HepG2 (cell line): ENCODE data around the gene MFAP2. TPM values are rescaled to one million over a fixed set of nuclear protein-coding genes. Genes with fewer than 3 reads are reported as not detected.

ENCODE experiments used
- ATAC-seq: fragments of 200-7000 bp; cut with Tn5 transposase; 3 replicates; pipeline ENCODE4 v1.9.1; 2020; ENCODE audit warnings: mild to moderate bottlenecking, moderate library complexity
- BruUV-seq: library from RNA; stranded (reverse); fragments of 400-500 nt; replicated peaks from 2 replicates; lab custom pipeline; 2021; lab: Mats Ljungman, UMichigan
- CTCF ChIA-PET: fragments of 300-600 bp; formaldehyde crosslinking; extraction: SDS; loops from one replicate; lab custom pipeline; 2021; ENCODE audit warnings: low total read pairs, inconsistent platforms, low intra/inter-chr PET ratio; lab: Yijun Ruan, JAX
- POLR2A ChIA-PET: fragments of 350-600 bp; sonication (Branson Sonifier 250); formaldehyde crosslinking; loops from one replicate; lab custom pipeline; 2020; ENCODE audit warnings: antibody characterized with exemption, inconsistent platforms; lab: Yijun Ruan, JAX
- DNase-seq: peaks from one replicate; pipeline ENCODE4 v3.0.0-alpha.2; 2015; ENCODE audit warnings: low spot score
- FAIRE-seq: peaks from 3 replicates; lab custom pipeline; 2011; peaks lifted over from hg19 to GRCh38; lab: Jason Lieb, UNC
- H2AFZ ChIP-seq: one replicate; pipeline ENCODE4 v1.6.1; 2011; ENCODE audit warnings: low read length, inconsistent platforms
- H3K27ac ChIP-seq: fragments of 300-600 bp; 3 replicates; pipeline ENCODE4 v1.8.0; 2011; ENCODE audit warnings: mixed run types, mild to moderate bottlenecking, mixed read lengths, low read length, inconsistent platforms; ENCODE audit not compliant: insufficient read depth; ENCODE audit errors: extremely low read length
- H3K27me3 ChIP-seq, 2 experiments: fragments of 200-600 bp in 1 of 2; 2 replicates in 1 of 2; 3 replicates in 1 of 2; pipeline versions ENCODE4 v1.6.0 to v1.8.0; 2011; ENCODE audit warnings: low read length in 2 of 2, mild to moderate bottlenecking in 2 of 2, moderate library complexity in 2 of 2, inconsistent platforms in 1 of 2; ENCODE audit not compliant: insufficient read depth in 2 of 2, control insufficient read depth in 1 of 2
- H3K36me3 ChIP-seq, 2 experiments: fragments of 200-600 bp in 1 of 2; replicated peaks in 1 of 2; 2 replicates in 1 of 2; 3 replicates in 1 of 2; pipeline versions ENCODE4 v1.5.1 to v1.8.0; 2011; ENCODE audit warnings: low read length in 2 of 2, inconsistent platforms in 1 of 2; ENCODE audit not compliant: insufficient read depth in 2 of 2, control insufficient read depth in 1 of 2
- H3K4me1 ChIP-seq: 2 replicates; pipeline ENCODE4 v1.5.1; 2012; ENCODE audit warnings: low read length, inconsistent platforms; ENCODE audit not compliant: insufficient read depth
- H3K4me2 ChIP-seq: 2 replicates; pipeline ENCODE4 v1.6.0; 2011; ENCODE audit warnings: low read depth, low read length, inconsistent platforms
- H3K4me3 ChIP-seq, 3 experiments: fragments of 200-600 bp in 1 of 3; sonication (generic), shearing (Covaris generic) in 1 of 3; replicated peaks in 1 of 3; 2 replicates each; pipeline ENCODE4 v1.5.1; 2011 to 2016; ENCODE audit warnings: low read length in 3 of 3, inconsistent platforms in 2 of 3, low read depth in 2 of 3, mild to moderate bottlenecking in 2 of 3, control low read depth in 1 of 3, mixed read lengths in 1 of 3; ENCODE audit not compliant: insufficient read depth in 1 of 3
- H3K79me2 ChIP-seq: one replicate; pipeline ENCODE4 v1.6.1; 2011; ENCODE audit warnings: low read length, inconsistent platforms; ENCODE audit not compliant: insufficient read depth
- H3K9ac ChIP-seq: 2 replicates; pipeline ENCODE4 v1.6.0; 2011; ENCODE audit warnings: mild to moderate bottlenecking, low read depth, low read length, inconsistent platforms; ENCODE audit not compliant: insufficient read depth
- H3K9me3 ChIP-seq: 2 replicates; pipeline ENCODE4 v1.5.1; 2012; ENCODE audit warnings: mild to moderate bottlenecking, low read length
- H4K20me1 ChIP-seq: 2 replicates; pipeline ENCODE4 v1.6.0; 2011; ENCODE audit warnings: inconsistent platforms, mild to moderate bottlenecking, low read length, moderate library complexity; ENCODE audit not compliant: insufficient read depth
- KMT2A ChIP-seq: sonication (generic); formaldehyde crosslinking; IDR thresholded peaks from 2 replicates; pipeline ENCODE4 v1.4.0; 2020; ENCODE audit warnings: missing genetic modification reagents
- MAZ ChIP-seq, 2 experiments: sonication (generic) in 1 of 2; formaldehyde crosslinking in 1 of 2; IDR thresholded peaks; 2 replicates each; pipeline versions ENCODE4 v1.5.0 to v1.6.1; 2012 to 2020; ENCODE audit warnings: low read depth in 2 of 2, mild to moderate bottlenecking in 2 of 2, borderline replicate concordance in 1 of 2, improper control_type of control experiment in 1 of 2, low read length in 1 of 2, missing genetic modification reagents in 1 of 2, moderate library complexity in 1 of 2
- MXI1 ChIP-seq: IDR thresholded peaks from 3 replicates; pipeline ENCODE4 v1.6.1; 2012; ENCODE audit warnings: low read depth, low read length, inconsistent platforms, borderline replicate concordance
- NFYC ChIP-seq: IDR thresholded peaks from 2 replicates; pipeline ENCODE4 v1.6.1; 2016; ENCODE audit warnings: missing genetic modification reagents, missing compliant biosample characterization
- PCBP1 ChIP-seq: fragments of 200-400 bp; formaldehyde crosslinking; IDR thresholded peaks from 2 replicates; pipeline ENCODE4 v1.6.1; 2017; ENCODE audit warnings: mild to moderate bottlenecking, low read depth, low read length, borderline replicate concordance
- POLR2G ChIP-seq: fragments of 200-400 bp; formaldehyde crosslinking; IDR thresholded peaks from 2 replicates; pipeline ENCODE4 v1.6.1; 2018; ENCODE audit warnings: mild to moderate bottlenecking, low read depth, low read length, moderate library complexity
- STAG1 ChIP-seq: sonication (generic); formaldehyde crosslinking; IDR thresholded peaks from 2 replicates; pipeline ENCODE4 v1.4.0; 2020; ENCODE audit warnings: missing genetic modification reagents
- THAP7 ChIP-seq: sonication (generic); formaldehyde crosslinking; IDR thresholded peaks from 2 replicates; pipeline ENCODE4 v1.8.1; 2023; ENCODE audit warnings: mild to moderate bottlenecking, missing genetic modification reagents
- TOE1 ChIP-seq: sonication (generic); formaldehyde crosslinking; IDR thresholded peaks from 2 replicates; pipeline ENCODE4 v1.4.0; 2020; ENCODE audit warnings: mild to moderate bottlenecking, missing genetic modification reagents
- ZBTB3 ChIP-seq: sonication (generic); formaldehyde crosslinking; IDR thresholded peaks from 2 replicates; pipeline ENCODE4 v1.4.0; 2020; ENCODE audit warnings: low read depth, mild to moderate bottlenecking, moderate library complexity, missing genetic modification reagents, borderline replicate concordance
- ZNF333 ChIP-seq: sonication (generic); formaldehyde crosslinking; IDR thresholded peaks from 2 replicates; pipeline ENCODE4 v1.4.0; 2020; ENCODE audit warnings: mild to moderate bottlenecking, missing genetic modification reagents, borderline replicate concordance
- ZNF510 ChIP-seq: sonication (generic); formaldehyde crosslinking; IDR thresholded peaks from 2 replicates; pipeline ENCODE4 v1.4.0; 2020; ENCODE audit warnings: low read depth, mild to moderate bottlenecking, missing genetic modification reagents
- ZNF547 ChIP-seq: sonication (generic); formaldehyde crosslinking; IDR thresholded peaks from 2 replicates; pipeline ENCODE4 v1.5.1; 2020; ENCODE audit warnings: mild to moderate bottlenecking, missing genetic modification reagents
- ZNF766 ChIP-seq: sonication (generic); formaldehyde crosslinking; IDR thresholded peaks from 2 replicates; pipeline ENCODE4 v1.5.0; 2020; ENCODE audit warnings: missing genetic modification reagents, borderline replicate concordance
- ZNF891 ChIP-seq: sonication (generic); formaldehyde crosslinking; IDR thresholded peaks from 2 replicates; pipeline ENCODE4 v1.5.0; 2020; ENCODE audit warnings: mild to moderate bottlenecking, missing genetic modification reagents
- WGBS: methylation state at CpG from one replicate; pipeline ENCODE4 v1.1.6; 2017; ENCODE audit warnings: low lambda C conversion rate; 5-methylcytosine and 5-hydroxymethylcytosine counted together
- in situ Hi-C: cut with HindIII; loops from 2 replicates; pipeline ENCODE4 v1.10.0; 2017; ENCODE audit warnings: low pct_unique_long_range_greater_than_20kb; ENCODE audit not compliant: extremely low pct_ligation_motif_present
- intact Hi-C: fragments of 100-400 bp; cut with micrococcal nuclease; formaldehyde crosslinking; loops from one replicate; pipeline ENCODE4 v1.10.0; 2022; ENCODE audit not compliant: unreplicated experiment
- polyA plus RNA-seq, 8 experiments: library from polyadenylated mRNA; depleted of rRNA in 3 of 8; stranded (reverse) in 7 of 8; unstranded in 1 of 8; fragments of >200 nt; fragmentation: Illumina TruSeq in 4 of 8; extraction: Trizol in 4 of 8; gene quantifications; 2 replicates each; pipeline versions ENCODE4 v1.2.1 to v1.2.3, GENCODE V29; 2011 to 2016; ENCODE audit warnings: low read depth in 4 of 8, missing spikeins in 1 of 8, mixed read lengths in 1 of 8; ENCODE audit not compliant: insufficient read depth in 1 of 8
- total RNA-seq, 5 experiments: library from RNA; depleted of rRNA; stranded (reverse); fragments of >200 nt; fragmentation: Illumina TruSeq; extraction: Trizol; gene quantifications; 2 replicates each; pipeline ENCODE4 v1.2.3, GENCODE V29; 2016; ENCODE audit warnings: low read depth in 1 of 5
- TF ChIP-seq, protein P1 (sequence below): sonication (generic); formaldehyde crosslinking; IDR thresholded peaks from 2 replicates; pipeline ENCODE4 v1.4.0; 2020; ENCODE audit warnings: missing genetic modification reagents

The MFAP2 gene
- total and polyA plus RNA-seq, 2 of the 13 experiments (the other 11 are each of a cell fraction or from before 2014, with no cell fraction given): 1.1 to 1.4 TPM

DNA sequence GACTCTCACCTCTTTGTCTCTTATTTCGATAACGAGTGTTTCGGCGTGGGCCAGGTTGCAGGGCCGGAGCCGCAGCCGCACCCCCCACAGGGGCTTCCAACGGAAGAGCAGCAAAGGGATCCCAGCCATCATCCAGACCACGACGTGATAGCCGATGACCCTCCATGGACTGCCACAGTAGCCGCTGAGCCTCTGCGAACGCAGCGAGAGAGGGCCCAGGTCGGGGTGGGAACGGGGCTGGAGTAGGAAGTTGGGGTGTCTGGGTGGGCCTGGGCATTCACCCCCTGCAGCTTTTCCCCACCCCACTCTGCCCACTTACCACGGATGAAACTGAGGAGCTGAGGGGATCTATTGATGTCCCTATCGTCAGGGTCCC lies 24.9 kb upstream of the MFAP2 start:
- TF ChIP-seq, protein P1, sequence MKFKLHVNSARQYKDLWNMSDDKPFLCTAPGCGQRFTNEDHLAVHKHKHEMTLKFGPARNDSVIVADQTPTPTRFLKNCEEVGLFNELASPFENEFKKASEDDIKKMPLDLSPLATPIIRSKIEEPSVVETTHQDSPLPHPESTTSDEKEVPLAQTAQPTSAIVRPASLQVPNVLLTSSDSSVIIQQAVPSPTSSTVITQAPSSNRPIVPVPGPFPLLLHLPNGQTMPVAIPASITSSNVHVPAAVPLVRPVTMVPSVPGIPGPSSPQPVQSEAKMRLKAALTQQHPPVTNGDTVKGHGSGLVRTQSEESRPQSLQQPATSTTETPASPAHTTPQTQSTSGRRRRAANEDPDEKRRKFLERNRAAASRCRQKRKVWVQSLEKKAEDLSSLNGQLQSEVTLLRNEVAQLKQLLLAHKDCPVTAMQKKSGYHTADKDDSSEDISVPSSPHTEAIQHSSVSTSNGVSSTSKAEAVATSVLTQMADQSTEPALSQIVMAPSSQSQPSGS (CRISPR knock-in tag): no peak
- no peak for TF ChIP-seq MAZ (IDR thresholded peaks at IDR 0.05; ENCODE audit: borderline replicate concordance, low read depth, low read length)
- no peak for TF ChIP-seq MAZ (CRISPR knock-in tag; IDR thresholded peaks at IDR 0.05; ENCODE audit: low read depth)
- no peak for TF ChIP-seq KMT2A (CRISPR knock-in tag)
- no peak for TF ChIP-seq PCBP1
- TF ChIP-seq ZNF510 (CRISPR knock-in tag): no peak
- TF ChIP-seq THAP7 (CRISPR knock-in tag): no peak
- no peak for TF ChIP-seq STAG1
- TF ChIP-seq NFYC: no peak
- TF ChIP-seq POLR2G: no peak
- TF ChIP-seq ZBTB3 (CRISPR knock-in tag): no peak
- no peak for TF ChIP-seq MXI1
- TF ChIP-seq ZNF766 (CRISPR knock-in tag): no peak
- no peak for TF ChIP-seq ZNF547
- TF ChIP-seq ZNF333 (CRISPR knock-in tag): no peak
- TF ChIP-seq TOE1 (CRISPR knock-in tag): no peak
- no peak for TF ChIP-seq ZNF891 (CRISPR knock-in tag)
- TF ChIP-seq, all 625 proteins: peak for 0
- ATAC-seq (no peak), FAIRE-seq (no peak), DNase-seq (no peak)
- WGBS: 95% methylated on average over 18 of the region's 19 CpGs
- no peaks in the 10 kb centered on the region for H4K20me1 ChIP-seq
- peaks cover 11% of the 10 kb centered on the region for H3K4me1 ChIP-seq
- no peak overlapping the region for H3K4me2 ChIP-seq
- ChIA-PET POLR2A (no interaction called here), CTCF (no interaction called here)
- no peaks in the 10 kb centered on the region for H3K9me3 ChIP-seq
- no TSS peak for BruUV-seq
- no peak overlapping the region for H3K27ac ChIP-seq
- no peak overlapping the region for H2AFZ ChIP-seq
- in situ Hi-C loops: no loop called here
- H3K4me3 ChIP-seq: no peak overlapping the region
- no peaks in the 10 kb centered on the region for H3K27me3 ChIP-seq
- H3K36me3 ChIP-seq: peaks cover 8 to 22% of the 10 kb centered on the region in 2 experiments; a peak in 3 of 5 replicates
- intact Hi-C loops: no loop called here
- H3K9ac ChIP-seq: no peak overlapping the region
- no peaks in the 10 kb centered on the region for H3K79me2 ChIP-seq
